HFFc6 (cell line): ENCODE data around the gene TSC22D2. TPM values are rescaled to one million over a fixed set of nuclear protein-coding genes. Genes with fewer than 3 reads are reported as not detected.

Experiments
- DNase-seq: peaks from one replicate; pipeline ENCODE4 v3.0.0-alpha.2; 2018
- H3K27ac Mint-ChIP-seq: 2 replicates; pipeline ENCODE4 v1.8.0; 2020; ENCODE audit warnings: mild to moderate bottlenecking, mixed read lengths
- H3K27me3 Mint-ChIP-seq: 2 replicates; pipeline ENCODE4 v1.8.0; 2021; ENCODE audit warnings: mild to moderate bottlenecking, moderate library complexity, mixed read lengths; ENCODE audit not compliant: insufficient read depth
- H3K36me3 Mint-ChIP-seq: 2 replicates; pipeline ENCODE4 v1.8.0; 2021; ENCODE audit warnings: low read depth, mixed read lengths
- H3K4me1 Mint-ChIP-seq: 2 replicates; pipeline ENCODE4 v1.8.0; 2020; ENCODE audit warnings: low read depth, mixed read lengths
- H3K4me3 Mint-ChIP-seq: 2 replicates; pipeline ENCODE4 v1.8.0; 2020; ENCODE audit warnings: mild to moderate bottlenecking, moderate library complexity, mixed read lengths
- H3K9me3 Mint-ChIP-seq: 2 replicates; pipeline ENCODE4 v1.8.0; 2020; ENCODE audit warnings: mild to moderate bottlenecking, mixed read lengths
- total RNA-seq, 6 experiments: library from RNA; stranded (reverse); fragmentation: NEBNext Ultra II Directional; extraction: Animal tissue kit (Norgen Biotek cat#: 25700); gene quantifications; 2 replicates in 1 of 6; 3 replicates in 5 of 6; pipeline ENCODE4 v1.2.3, GENCODE V29; 2021
- TF ChIP-seq, protein P1 (sequence below): fragments of 200-600 bp; sonication (generic); IDR thresholded peaks from 2 replicates; pipeline ENCODE4 v1.5.0; 2021; ENCODE audit warnings: antibody characterized with exemption, mild to moderate bottlenecking

Gene TSC22D2
- total RNA-seq, 6 experiments from 2014 or later: 56.8 to 81.2 (median 63.0) TPM

DNA sequence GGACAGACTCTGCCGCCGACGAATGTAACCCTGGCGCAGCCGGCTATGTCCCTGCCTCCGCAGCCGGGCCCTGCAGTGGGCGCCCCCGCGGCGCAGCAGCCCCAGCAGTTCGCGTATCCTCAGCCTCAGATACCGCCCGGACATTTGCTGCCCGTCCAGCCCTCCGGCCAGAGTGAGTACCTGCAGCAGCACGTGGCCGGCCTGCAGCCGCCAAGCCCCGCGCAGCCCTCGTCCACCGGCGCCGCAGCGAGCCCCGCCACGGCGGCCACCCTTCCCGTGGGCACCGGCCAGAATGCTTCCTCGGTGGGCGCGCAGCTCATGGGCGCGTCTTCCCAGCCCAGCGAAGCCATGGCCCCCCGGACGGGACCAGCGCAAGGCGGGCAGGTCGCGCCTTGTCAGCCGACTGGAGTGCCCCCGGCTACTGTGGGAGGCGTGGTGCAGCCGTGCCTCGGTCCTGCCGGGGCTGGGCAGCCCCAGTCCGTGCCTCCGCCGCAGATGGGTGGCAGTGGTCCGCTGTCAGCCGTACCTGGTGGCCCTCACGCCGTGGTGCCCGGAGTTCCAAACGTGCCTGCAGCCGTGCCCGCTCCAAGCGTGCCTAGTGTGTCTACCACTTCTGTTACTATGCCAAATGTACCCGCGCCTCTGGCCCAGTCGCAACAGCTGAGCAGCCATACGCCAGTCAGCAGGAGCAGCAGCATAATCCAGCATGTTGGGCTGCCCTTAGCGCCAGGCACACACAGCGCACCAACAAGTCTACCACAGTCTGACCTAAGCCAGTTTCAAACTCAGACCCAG lies 2.4 kb downstream of the TSC22D2 start:
- TF ChIP-seq, protein P1, sequence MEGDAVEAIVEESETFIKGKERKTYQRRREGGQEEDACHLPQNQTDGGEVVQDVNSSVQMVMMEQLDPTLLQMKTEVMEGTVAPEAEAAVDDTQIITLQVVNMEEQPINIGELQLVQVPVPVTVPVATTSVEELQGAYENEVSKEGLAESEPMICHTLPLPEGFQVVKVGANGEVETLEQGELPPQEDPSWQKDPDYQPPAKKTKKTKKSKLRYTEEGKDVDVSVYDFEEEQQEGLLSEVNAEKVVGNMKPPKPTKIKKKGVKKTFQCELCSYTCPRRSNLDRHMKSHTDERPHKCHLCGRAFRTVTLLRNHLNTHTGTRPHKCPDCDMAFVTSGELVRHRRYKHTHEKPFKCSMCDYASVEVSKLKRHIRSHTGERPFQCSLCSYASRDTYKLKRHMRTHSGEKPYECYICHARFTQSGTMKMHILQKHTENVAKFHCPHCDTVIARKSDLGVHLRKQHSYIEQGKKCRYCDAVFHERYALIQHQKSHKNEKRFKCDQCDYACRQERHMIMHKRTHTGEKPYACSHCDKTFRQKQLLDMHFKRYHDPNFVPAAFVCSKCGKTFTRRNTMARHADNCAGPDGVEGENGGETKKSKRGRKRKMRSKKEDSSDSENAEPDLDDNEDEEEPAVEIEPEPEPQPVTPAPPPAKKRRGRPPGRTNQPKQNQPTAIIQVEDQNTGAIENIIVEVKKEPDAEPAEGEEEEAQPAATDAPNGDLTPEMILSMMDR: peak; percentile 27; the same call in 1 of the 2 replicates

GRCh38 chr3:150411106-150411460 lies 3.0 kb downstream of the TSC22D2 start:
- Mint-ChIP-seq H3K4me3 (peak overlapping the region; percentile 93), H3K27me3 (peaks cover 12% of the 10 kb centered on the region), H3K36me3 (peaks cover 65% of the 10 kb centered on the region), H3K9me3 (peaks cover 3% of the 10 kb centered on the region; the same call in 1 of the 2 replicates), H3K4me1 (peaks cover 31% of the 10 kb centered on the region), H3K27ac (peak overlapping the region; percentile 90)
- DNase-seq: no peak
- TF ChIP-seq, protein P1: no peak

More for the DNA sequence above, 2.4 kb downstream of the TSC22D2 start:
- H3K9me3 Mint-ChIP-seq: peaks cover 3% of the 10 kb centered on the region; the same call in 1 of the 2 replicates
- peaks cover 60% of the 10 kb centered on the region for H3K36me3 Mint-ChIP-seq
- peak overlapping the region; percentile 98 for H3K27ac Mint-ChIP-seq
- peaks cover 12% of the 10 kb centered on the region for H3K27me3 Mint-ChIP-seq
- peaks cover 30% of the 10 kb centered on the region for H3K4me1 Mint-ChIP-seq
- no peak for DNase-seq
- peak overlapping the region; percentile 93 for H3K4me3 Mint-ChIP-seq

GRCh38 chr3:150411546-150411945 lies 3.4 kb downstream of the TSC22D2 start:
- Mint-ChIP-seq H3K27ac (peak overlapping the region; percentile 90), H3K4me3 (peak overlapping the region; percentile 93)

GRCh38 chr3:150411976-150412375 lies 3.9 kb downstream of the TSC22D2 start:
- H3K4me1 Mint-ChIP-seq: peaks cover 29% of the 10 kb centered on the region
- no peak for DNase-seq
- TF ChIP-seq, protein P1: no peak
- peaks cover 12% of the 10 kb centered on the region for H3K27me3 Mint-ChIP-seq
- peak overlapping the region; percentile 90 for H3K27ac Mint-ChIP-seq
- peaks cover 3% of the 10 kb centered on the region; the same call in 1 of the 2 replicates for H3K9me3 Mint-ChIP-seq
- H3K4me3 Mint-ChIP-seq: peak overlapping the region; percentile 93
- H3K36me3 Mint-ChIP-seq: peaks cover 66% of the 10 kb centered on the region

More at GRCh38 chr3:150411546-150411945, 3.4 kb downstream of the TSC22D2 start:
- peaks cover 66% of the 10 kb centered on the region for H3K36me3 Mint-ChIP-seq
- peaks cover 12% of the 10 kb centered on the region for H3K27me3 Mint-ChIP-seq
- H3K9me3 Mint-ChIP-seq: peaks cover 3% of the 10 kb centered on the region; the same call in 1 of the 2 replicates
- peaks cover 30% of the 10 kb centered on the region for H3K4me1 Mint-ChIP-seq
- DNase-seq: no peak
- TF ChIP-seq, protein P1: no peak

- H3K4me3 Mint-ChIP-seq: peak overlapping the region; percentile 93
- H3K27ac Mint-ChIP-seq: peak overlapping the region; percentile 90
- TF ChIP-seq, protein P1: no peak
- peak; percentile 69 for DNase-seq
- H3K4me1 Mint-ChIP-seq: peaks cover 34% of the 10 kb centered on the region
- peaks cover 73% of the 10 kb centered on the region for H3K36me3 Mint-ChIP-seq
- peaks cover 3% of the 10 kb centered on the region; the same call in 1 of the 2 replicates for H3K9me3 Mint-ChIP-seq
- H3K27me3 Mint-ChIP-seq: peaks cover 12% of the 10 kb centered on the region
Measured at GRCh38 chr3:150412561-150413231, 4.6 kb downstream of the TSC22D2 start.
